CD4-positive, alpha-beta T cell treated with Interleukin-15 for 4 hours (primary cell): ENCODE data around the gene NT5C2.
"Not testable (repeated sequence)": the region's sequence is repeated elsewhere in the genome, so short reads cannot be mapped to it uniquely, and the experiment has no call there.

Source experiments
- DNase-seq: peaks from one replicate; pipeline ENCODE4 v3.0.0-alpha.2; 2020; ENCODE audit warnings: low spot score

Gene NT5C2

GRCh38 chr10:103202319-103202718 is 9.2 kb upstream of the NT5C2 start:
- no peak for DNase-seq

- DNase-seq: no peak
Measured at GRCh38 chr10:103199488-103199887, 6.4 kb upstream of the NT5C2 start.

GRCh38 chr10:103198648-103199047 is 5.6 kb upstream of the NT5C2 start:
- DNase-seq: no peak

- DNase-seq: no peak
Measured at GRCh38 chr10:103197903-103198302, 4.8 kb upstream of the NT5C2 start.

- DNase-seq: peak; percentile 14
Measured at GRCh38 chr10:103197174-103197573, 4.1 kb upstream of the NT5C2 start.

- no peak for DNase-seq
Measured at GRCh38 chr10:103196516-103196915, 3.4 kb upstream of the NT5C2 start.

GRCh38 chr10:103193820-103194529 is 903 bp upstream of the NT5C2 start:
- no peak for DNase-seq

GRCh38 chr10:103192451-103193106 is 493 bp downstream of the NT5C2 start:
- peak; percentile 38 for DNase-seq

- DNase-seq: no peak
Measured at GRCh38 chr10:103192089-103192450, 1.0 kb downstream of the NT5C2 start.

GRCh38 chr10:103191198-103191597 is 1.9 kb downstream of the NT5C2 start:
- not testable (repeated sequence) for DNase-seq

- no peak for DNase-seq
Measured at GRCh38 chr10:103188853-103189252, 4.2 kb downstream of the NT5C2 start.

GRCh38 chr10:103186128-103186527 is 6.9 kb downstream of the NT5C2 start:
- no peak for DNase-seq

- no peak for DNase-seq
Measured at GRCh38 chr10:103184615-103185014, 8.5 kb downstream of the NT5C2 start.

GRCh38 chr10:103183991-103184451 is 9.1 kb downstream of the NT5C2 start:
- DNase-seq: not testable (repeated sequence)

- no peak for DNase-seq
Measured at GRCh38 chr10:103181244-103181643, 11.8 kb downstream of the NT5C2 start.

GRCh38 chr10:103180491-103180890 is 12.6 kb downstream of the NT5C2 start:
- no peak for DNase-seq

GRCh38 chr10:103177123-103177522 is 15.9 kb downstream of the NT5C2 start:
- no peak for DNase-seq

GRCh38 chr10:103175580-103176285 is 17.3 kb downstream of the NT5C2 start:
- DNase-seq: no peak

- not testable (repeated sequence) for DNase-seq
Measured at GRCh38 chr10:103174324-103174723, 18.7 kb downstream of the NT5C2 start.

GRCh38 chr10:103171278-103171677 is 21.8 kb downstream of the NT5C2 start:
- no peak for DNase-seq

- no peak for DNase-seq
Measured at GRCh38 chr10:103168438-103168837, 24.6 kb downstream of the NT5C2 start.

- not testable (repeated sequence) for DNase-seq
Measured at GRCh38 chr10:103167554-103167953, 25.5 kb downstream of the NT5C2 start.

- no peak for DNase-seq
Measured at GRCh38 chr10:103166523-103166922, 26.5 kb downstream of the NT5C2 start.
